Measurements from ENCODE around the gene SPINT1.

Gene SPINT1

DNA sequence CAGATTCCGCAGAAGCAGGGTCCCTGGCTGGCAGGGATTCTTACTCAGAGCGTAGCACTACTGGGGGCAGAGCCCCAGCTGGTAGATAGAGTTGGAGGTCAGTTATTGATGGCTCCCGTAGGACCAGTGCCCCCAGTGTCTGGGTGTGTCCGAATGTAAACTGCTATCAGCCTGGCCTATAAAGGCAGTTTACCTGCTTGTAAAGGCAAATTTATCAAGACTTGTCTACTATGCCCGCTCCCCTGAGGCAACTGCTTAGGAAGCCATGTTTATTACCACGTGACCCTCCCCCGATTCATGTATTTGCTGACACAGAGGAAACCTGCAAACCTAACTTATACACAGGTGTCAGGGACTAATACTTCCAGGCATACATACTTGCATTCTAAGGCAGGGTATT lies 14.7 kb upstream of the SPINT1 start:
- DNase-seq = no peak

DNA sequence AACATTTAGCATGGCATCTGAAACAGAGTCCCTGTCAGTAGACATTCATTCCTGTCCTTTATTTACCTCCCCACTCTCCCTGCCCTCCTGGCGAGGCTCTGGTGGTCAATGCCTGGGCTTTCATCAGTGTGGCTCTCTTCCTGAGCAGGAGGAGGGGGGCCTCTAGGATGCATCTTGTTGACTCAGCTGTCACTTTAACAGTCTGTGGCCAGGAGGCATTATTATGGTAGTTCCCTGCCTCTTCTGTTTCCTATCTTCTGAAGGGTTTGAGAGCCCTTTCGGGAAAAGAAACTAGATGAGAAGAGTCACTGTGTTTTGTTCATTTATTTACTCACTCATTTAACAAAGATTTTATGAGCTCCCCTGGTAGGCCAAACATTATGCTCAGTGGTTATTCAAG lies 13.0 kb upstream of the SPINT1 start:
- DNase-seq = peak; percentile 31

DNA sequence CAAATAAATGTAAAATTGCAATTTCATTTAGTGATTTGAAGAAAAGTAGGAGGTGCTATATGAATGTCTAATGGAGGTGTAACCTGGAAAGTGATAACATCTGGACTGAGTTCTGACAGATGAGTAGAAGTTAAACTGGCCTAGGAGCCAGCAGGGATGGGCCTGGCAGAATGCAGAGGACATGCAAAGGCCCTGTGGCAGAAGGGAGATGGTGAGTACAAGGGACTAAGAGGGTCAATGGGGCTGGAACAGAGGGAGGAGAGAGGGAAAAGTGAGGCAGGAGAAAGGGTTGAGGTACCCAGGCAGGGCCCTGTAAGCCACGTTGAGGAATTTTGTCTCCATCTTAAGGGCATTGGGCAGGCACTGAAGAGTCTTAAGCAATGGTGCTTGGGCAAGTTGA lies 12.0 kb upstream of the SPINT1 start:
- DNase-seq = no peak

- DNase-seq = no peak
These were observed 10.9 kb upstream of the SPINT1 start for GRCh38 chr15:40832903-40833302.

- DNase-seq = no peak
These were observed 7.8 kb upstream of the SPINT1 start for GRCh38 chr15:40836020-40836419.

- DNase-seq = no peak
These were observed 5.1 kb upstream of the SPINT1 start for GRCh38 chr15:40838756-40839155.

DNA sequence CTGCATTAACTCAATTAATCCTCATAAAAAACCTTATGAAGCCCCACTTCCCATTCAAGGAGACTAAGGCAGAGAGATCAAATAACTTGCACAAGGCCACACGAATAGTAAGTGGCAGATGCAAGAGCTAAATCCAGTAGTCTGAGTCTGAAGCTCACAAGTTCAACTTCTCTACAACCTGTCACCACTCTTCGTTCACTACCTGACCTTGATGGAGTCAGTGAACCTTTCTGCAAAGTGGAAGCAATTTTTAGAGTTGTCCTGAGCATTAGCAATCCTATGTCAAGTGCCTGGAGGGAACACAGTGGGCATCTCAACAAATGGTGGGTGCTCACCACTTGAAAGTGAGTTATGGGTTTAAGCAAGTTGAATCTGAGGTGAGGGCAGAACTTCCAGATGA lies 2.1 kb upstream of the SPINT1 start:
- DNase-seq = no peak

DNA sequence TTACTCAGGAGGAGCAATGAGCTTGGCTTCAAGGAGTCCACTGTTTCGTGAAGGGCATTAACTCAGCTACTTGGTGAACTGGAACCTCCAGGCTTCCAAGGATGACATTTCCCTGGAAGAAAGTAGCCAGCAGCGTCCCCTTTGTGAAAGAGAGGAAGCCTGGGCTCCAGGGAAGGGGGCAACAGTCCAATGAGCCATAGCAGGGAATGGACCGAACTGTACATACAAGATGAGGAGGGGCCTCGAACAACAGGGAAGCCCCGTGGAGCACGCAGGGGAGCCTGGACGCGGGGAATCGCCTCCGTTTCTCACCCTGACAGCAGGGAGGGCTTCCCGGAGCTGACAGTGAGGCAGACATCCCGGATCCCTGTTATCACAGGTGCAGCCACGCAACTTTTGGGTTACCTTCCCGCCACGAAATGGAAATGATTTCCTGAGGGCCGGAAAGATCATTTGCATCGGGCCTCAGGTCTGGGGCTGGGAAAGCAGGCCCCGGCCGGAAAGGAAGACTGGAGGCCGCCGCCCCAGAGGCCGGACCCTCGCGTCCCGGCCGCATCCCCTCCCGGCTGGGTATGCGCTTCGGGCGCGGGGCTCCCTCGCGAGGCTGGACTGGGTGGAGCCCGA lies 475 bp upstream of the SPINT1 start:
- DNase-seq = no peak

GRCh38 chr15:40844696-40845030 lies 815 bp downstream of the SPINT1 start:
- DNase-seq = no peak

DNA sequence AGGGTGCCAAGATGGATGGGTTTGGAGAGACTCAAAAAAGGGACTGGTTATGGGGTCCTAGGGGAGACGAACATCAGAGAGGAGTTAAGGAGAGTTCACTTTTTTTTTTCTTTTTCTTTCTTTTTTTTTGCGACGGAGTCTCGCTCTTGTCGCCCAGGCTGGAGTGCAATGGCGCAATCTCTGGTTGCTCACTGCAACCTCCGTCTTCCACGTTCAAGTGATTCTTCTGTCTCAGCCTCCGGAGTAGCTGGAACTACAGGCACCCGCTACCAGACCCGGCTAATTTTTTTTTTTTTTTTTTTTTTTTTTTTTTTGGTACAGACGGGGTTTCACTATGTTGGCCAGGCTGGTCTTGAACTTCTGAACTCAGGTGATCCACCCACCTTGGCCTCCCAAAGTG lies 1.2 kb downstream of the SPINT1 start:
- no peak for DNase-seq

- DNase-seq = no peak
These were observed 1.9 kb downstream of the SPINT1 start for GRCh38 chr15:40845511-40846284.

DNA sequence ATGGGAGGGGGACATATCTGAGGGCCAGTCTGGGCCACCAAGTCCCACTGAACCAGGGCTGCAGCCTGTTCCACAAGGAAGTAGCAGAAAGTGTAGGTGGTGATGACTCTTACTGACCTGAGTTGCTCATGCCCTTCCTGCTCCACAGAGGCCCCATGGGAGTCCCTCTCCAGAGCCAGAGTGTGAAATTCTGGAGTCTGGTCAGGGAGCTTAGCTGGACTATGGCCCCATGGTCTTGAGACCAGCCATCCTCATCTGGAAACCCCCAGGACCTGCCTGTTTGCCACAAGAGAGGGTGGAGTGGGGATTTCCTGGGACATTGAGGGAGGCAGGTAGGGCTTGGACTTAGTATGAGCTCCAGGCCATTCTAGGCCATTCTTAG lies 3.0 kb downstream of the SPINT1 start:
- no peak for DNase-seq

- peak; percentile 11 for DNase-seq
These were observed 3.5 kb downstream of the SPINT1 start for GRCh38 chr15:40847223-40847961.

- DNase-seq = no peak
These were observed 6.8 kb downstream of the SPINT1 start for GRCh38 chr15:40850576-40851112.

DNA sequence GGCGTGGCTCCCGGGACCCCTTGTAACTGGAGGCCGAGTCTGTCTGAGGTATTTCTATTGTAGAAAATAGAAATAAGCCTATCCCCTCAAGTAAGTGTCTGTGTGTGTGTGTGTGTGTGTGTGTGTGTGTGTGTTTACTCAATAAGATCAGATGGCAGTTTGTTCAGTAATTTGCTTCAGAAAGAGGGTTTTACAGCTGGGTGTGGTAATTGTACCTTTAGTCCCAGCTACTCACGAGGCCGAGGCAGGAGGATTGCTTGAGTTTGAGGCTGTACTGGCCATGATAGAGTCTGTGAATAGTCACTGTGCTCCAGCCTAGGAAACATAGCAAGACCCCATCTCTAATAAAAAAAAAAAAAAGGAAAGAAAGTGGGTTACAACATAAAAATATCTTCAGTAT lies 8.7 kb downstream of the SPINT1 start:
- DNase-seq = no peak

GRCh38 chr15:40853241-40853890 lies 9.5 kb downstream of the SPINT1 start:
- DNase-seq = no peak

DNA sequence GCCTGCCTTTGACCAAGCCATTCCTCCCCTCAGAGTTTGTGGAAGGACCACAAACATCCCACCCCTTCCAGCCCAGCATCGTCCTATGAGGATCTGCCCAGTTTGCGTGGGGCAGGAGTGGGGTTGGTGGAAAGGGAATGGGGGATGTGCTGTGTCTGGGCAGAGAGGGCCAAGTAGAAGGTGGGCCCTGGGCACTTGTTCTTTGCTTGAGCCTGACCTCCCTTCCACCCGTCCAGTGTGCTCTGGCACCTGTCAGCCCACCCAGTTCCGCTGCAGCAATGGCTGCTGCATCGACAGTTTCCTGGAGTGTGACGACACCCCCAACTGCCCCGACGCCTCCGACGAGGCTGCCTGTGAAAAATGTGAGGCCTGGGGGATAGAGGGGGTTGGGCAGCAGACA lies 10.3 kb downstream of the SPINT1 start:
- no peak for DNase-seq

- no peak for DNase-seq
These were observed 11.9 kb downstream of the SPINT1 start for GRCh38 chr15:40855706-40856234.

DNA sequence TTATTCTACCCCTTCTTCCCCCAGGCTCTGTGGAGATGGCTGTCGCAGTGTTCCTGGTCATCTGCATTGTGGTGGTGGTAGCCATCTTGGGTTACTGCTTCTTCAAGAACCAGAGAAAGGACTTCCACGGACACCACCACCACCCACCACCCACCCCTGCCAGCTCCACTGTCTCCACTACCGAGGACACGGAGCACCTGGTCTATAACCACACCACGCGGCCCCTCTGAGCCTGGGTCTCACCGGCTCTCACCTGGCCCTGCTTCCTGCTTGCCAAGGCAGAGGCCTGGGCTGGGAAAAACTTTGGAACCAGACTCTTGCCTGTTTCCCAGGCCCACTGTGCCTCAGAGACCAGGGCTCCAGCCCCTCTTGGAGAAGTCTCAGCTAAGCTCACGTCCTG lies 12.9 kb downstream of the SPINT1 start:
- DNase-seq = no peak

DNA sequence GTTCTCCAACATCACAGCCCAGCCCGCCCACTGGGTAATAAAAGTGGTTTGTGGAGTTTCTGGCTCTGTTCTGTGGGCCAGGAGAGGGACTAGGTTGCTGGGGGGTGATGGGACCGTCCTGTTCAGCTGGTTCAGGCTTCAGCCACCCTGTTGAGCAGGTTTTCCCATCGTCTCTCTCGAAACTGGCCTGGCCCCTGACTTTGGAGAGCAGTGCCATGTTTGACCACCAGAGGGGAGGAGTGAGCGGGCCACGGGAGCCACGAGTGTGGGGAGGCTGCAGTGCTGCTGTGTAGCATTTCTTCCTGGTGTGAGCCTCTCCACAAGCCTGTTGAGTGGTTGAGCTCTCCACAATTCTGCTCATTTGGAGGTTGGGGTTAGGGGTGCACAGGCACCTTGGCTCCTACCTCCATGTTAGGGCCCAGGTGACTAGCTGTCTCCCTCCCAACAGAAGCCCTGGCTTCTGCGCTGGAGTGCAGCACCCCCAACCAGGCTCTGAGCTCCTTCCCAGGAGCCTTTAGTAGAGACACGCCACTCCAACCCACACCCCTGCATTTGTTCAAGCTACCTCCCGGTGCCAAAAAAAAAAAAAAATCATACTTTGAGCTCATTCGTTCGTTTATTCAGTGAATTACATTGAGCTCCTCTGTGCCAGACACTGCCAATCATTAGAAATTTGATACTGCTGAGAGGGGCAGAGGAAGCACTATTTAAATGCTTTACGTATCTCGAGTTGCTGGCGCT lies 13.9 kb downstream of the SPINT1 start:
- DNase-seq = peak; percentile 44

GRCh38 chr15:40858706-40859105 lies 14.9 kb downstream of the SPINT1 start:
- no peak for DNase-seq

- no peak for DNase-seq
These were observed 15.5 kb downstream of the SPINT1 start for GRCh38 chr15:40859206-40859851.
